CMK (cell line): ENCODE data around the gene MAP1B.
"Not testable (repeated sequence)": the region's sequence is repeated elsewhere in the genome, so short reads cannot be mapped to it uniquely, and the experiment has no call there.

ENCODE experiments used
- DNase-seq: peaks from one replicate; pipeline ENCODE4 v3.0.0-alpha.2; 2010; ENCODE audit warnings: low read depth

MAP1B gene

DNA sequence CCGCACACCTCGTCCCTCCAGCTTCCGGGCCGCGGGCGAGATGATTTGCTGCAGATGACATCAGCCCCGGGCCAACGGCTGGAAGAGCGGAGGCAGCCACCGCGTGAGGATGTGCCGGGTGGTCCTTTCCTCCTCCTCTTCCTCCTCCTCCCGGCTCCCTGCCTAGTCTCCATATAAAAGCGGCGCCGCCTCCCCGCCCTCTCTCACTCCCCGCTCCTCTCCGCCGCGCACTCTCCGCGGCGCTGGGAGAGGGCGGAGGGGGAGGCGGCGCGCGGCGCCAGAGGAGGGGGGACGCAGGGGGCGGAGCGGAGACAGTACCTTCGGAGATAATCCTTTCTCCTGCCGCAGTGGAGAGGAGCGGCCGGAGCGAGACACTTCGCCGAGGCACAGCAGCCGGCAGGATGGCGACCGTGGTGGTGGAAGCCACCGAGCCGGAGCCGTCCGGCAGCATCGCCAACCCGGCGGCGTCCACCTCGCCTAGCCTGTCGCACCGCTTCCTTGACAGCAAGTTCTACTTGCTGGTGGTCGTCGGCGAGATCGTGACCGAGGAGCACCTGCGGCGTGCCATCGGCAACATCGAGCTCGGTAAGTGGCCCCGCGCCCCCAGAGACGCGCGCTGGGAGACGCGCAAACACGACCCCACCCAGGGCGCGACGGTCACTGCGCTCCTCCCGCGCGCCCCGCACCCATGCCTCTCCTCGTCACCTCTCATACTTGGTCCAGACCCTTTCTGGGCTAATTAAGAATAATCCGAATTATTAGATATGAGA is at the start of gene MAP1B:
Gene MAP1B (plus strand): TSS at position 345 of the 770 bp plus-strand sequence. CDS start 57 bp downstream, at position 402.
- no peak for DNase-seq

DNA sequence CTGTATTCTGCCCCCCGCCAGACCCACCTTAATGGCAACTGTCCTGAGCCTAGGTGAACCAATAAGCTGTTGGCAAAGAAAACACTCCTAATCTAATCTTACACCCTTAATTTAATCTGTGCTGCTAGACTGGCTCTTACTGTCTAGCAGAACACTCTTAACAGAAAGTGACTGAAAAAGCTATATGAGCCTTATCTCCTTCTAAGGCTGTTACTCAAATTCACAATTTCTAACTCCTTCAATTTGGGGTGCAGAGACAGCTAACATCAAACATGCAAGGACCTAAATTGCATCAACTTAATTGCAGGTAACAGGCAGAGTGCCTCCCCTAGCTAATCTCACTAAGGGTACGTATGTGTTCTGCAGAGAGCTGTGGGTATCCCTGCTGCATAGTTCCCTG is 49.5 kb upstream of the MAP1B start:
- no peak for DNase-seq

- no peak for DNase-seq
Measured at GRCh38 chr5:72063219-72063819, 44.0 kb upstream of the MAP1B start.

- no peak for DNase-seq
Measured at GRCh38 chr5:72064801-72065570, 42.3 kb upstream of the MAP1B start.

DNA sequence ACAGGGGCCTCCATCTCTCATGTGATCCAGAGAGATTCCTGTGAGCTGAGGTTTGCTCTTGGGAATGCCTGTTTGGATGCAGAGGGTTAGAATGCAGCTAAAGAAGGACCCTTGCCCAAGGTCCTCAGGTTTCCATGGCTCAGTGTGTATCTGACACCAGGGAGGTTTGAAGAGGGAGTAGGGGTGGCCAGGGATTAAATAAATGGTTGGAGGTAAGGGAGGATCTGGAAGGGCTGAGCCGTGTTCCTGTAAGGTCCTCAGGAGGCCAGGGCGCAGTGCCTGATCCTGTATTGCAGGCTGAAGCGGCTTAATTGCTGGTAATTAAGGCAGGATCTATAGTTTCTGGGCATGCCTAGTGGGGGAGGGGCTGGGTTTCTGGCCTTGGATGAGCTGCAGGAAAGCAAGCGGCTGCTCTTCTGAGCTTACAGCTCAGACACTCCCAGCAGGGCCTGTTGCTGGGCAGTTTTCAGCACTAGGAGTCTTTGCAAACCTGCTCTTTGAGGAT is 41.5 kb upstream of the MAP1B start:
- no peak for DNase-seq

- no peak for DNase-seq
Measured at GRCh38 chr5:72066705-72067107, 40.6 kb upstream of the MAP1B start.

DNA sequence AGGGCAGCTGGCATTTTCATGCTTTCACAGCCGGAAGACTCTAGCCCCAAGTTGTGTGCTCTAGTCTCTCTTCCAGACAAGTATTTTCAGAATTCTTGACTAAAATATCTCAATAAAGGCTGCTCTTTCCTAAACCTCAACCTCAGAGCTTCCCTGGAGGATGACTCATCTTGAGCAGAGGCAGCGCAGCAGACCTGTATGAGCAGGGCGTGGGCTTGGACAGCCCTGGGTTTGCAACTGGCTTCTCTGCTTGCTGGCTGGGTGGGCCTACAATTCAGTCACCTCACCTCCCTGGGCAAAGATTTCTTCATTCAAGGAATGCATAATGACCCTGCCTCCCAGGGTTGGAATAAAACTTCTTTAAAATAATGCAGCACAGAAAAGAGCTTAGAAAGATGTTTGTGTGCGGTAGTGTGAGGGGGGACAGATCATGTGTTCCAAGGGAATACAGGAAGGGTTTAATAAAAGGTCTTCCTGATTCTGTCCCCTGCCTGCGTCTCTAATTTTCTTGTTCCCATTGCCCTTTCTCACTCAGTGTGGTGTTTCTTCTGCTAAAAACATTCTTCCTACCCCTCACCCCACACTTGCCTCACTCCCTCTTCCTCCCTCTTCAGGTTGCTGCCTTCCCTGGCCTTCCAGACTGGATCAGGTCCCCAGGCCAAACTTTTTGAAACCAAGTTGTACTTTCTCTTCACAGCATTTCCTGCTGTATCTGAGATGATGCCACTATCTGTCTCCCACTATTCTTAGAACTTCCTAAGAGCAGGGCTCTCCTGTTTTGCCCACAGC is 39.4 kb upstream of the MAP1B start:
- DNase-seq = no peak

- no peak for DNase-seq
Measured at GRCh38 chr5:72070529-72070928, 36.7 kb upstream of the MAP1B start.

- DNase-seq = no peak
Measured at GRCh38 chr5:72071906-72072305, 35.4 kb upstream of the MAP1B start.

DNA sequence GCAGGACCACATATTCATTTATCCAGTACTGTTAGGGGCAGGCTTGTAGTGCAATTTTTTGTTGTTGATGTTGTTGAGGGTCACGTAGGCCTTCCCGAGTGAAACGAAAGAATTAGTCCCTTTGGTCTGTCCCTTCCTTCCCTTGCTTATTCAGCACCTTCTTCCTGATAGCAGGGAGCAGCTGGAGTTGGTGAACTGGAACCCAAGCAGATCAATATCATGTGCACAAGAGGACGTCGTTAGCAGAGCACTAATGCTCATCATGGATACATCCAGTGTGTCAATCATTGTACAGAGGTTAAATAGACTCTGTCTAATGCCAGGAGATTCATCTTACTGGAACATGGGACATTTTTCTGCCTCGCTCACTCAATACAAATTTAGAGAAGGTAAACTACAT is 33.0 kb upstream of the MAP1B start:
- DNase-seq = no peak

GRCh38 chr5:72075461-72075860 is 31.8 kb upstream of the MAP1B start:
- no peak for DNase-seq

- no peak for DNase-seq
Measured at GRCh38 chr5:72076621-72077300, 30.5 kb upstream of the MAP1B start.

GRCh38 chr5:72077390-72077789 is 29.9 kb upstream of the MAP1B start:
- no peak for DNase-seq

DNA sequence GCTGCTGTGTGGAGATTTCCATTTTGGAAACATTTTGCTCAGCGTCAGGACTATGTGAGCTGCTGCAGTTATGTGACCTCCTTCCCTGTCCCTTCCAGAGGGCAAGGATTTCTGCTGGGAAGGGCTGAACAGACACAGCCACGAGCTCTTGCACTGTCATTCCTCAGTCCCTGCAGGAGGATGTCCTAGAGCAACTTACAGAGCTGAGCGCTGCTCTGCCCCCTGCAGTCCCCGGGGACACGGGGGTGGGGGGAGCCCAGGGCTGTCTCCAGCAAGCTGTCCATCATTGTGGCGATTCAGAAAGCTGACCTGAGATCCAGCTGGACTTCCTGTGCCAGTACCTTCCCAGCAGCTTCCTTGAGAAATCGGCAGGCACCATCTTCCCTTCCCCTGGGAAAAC is 28.0 kb upstream of the MAP1B start:
- DNase-seq = no peak

- DNase-seq = no peak
Measured at GRCh38 chr5:72082048-72082447, 25.2 kb upstream of the MAP1B start.

DNA sequence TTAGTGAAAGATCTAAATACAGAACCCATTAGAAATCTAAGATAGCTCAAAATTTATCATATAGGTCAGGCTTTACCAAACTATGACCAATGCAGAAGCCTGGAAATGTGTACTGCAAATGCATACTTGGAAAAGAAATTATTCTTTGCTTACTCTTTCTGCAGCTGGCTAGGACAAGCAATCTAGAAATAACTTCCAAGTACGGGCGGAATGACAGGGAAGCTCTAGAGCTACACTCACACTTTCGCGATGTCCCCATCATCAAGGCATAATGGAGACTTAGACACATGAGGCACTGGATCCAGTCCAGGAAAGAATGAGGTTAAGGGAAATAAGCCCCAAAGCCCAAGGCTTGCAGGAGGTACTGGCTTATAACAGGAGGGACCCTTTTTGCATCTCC is 22.4 kb upstream of the MAP1B start:
- DNase-seq = no peak

DNA sequence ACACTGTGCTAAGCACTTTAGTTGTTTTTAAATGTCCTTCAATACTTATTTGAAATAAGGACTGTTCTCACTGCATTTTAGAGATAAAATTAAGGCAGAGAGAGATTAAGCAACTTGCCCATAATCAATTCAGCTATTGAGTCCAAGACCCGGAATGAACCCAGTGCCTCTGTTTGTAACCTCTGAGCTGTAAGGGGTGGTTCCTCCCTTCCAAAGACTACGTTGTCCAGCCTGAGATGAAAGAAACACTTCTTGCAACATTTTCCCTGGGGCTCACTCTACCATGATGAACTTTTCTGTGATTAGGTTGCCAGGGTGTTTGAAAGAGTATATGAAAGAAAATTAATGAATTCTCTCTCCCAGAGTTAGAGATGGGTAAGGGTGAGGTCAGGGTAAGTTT is 22.0 kb upstream of the MAP1B start:
- no peak for DNase-seq

DNA sequence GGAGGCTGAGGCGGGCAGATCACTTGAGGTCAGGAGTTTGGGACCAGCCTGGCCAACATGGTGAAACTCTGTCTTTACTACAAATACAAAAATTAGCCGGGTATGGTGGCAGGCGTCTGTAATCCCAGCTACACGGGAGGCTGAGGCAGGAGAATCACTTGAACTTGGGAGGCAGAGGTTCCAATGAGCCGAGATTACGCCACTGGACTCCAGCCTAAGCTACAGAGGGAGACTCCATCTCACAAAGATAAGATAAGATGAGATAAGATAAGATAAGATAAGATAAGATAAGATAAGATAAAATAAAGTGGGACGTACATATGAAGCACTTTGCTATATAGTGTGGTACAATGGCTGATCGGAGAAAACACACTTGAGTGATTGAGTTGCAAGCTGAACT is 17.6 kb upstream of the MAP1B start:
- DNase-seq = not testable (repeated sequence)

GRCh38 chr5:72092074-72092473 is 15.2 kb upstream of the MAP1B start:
- no peak for DNase-seq

GRCh38 chr5:72093217-72093616 is 14.1 kb upstream of the MAP1B start:
- DNase-seq = no peak

GRCh38 chr5:72093824-72094223 is 13.5 kb upstream of the MAP1B start:
- DNase-seq = no peak
